Measurements from ENCODE around the gene GCAT. TPM values are rescaled to one million over a fixed set of nuclear protein-coding genes. Genes with fewer than 3 reads are reported as not detected.
A peak's percentile ranks its signal among the peaks of the same experiment; 100 is the strongest.

Gene GCAT
- total RNA-seq (2013; cell fraction: nucleolus; rRNA removed), result 6.9 and 8.0 TPM in 2 replicates
- 28.6 and 32.6 TPM in 2 replicates for total RNA-seq (2014; rRNA removed)
- total RNA-seq (2014; rRNA removed; fragmentation: Illumina TruSeq; extraction: Trizol), result 8.9 and 9.3 TPM in 2 replicates
- 21.8 and 22.8 TPM in 2 replicates for total RNA-seq (2021)
- polyA plus RNA-seq (2011; ENCODE audit: low read depth), result 4.3 TPM
- 4.0 and 10.8 TPM in 2 replicates for polyA plus RNA-seq (2011; rRNA removed)
- polyA plus RNA-seq (2011; cell fraction: cytosol; rRNA removed), result 15.6 and 21.1 TPM in 2 replicates
- polyA plus RNA-seq (2011; cell fraction: nucleus; rRNA removed), result 22.0 and 24.7 TPM in 2 replicates
- polyA plus RNA-seq (2012), result 13.1 and 13.3 TPM in 2 replicates
- 1.7 and 7.2 TPM in 2 replicates for polyA plus RNA-seq (2014; fragmentation: Illumina TruSeq; extraction: Trizol)
- polyA plus RNA-seq (2014; fragmentation: Nextera tagmentation; extraction: Ambion mirVana), result 1 to 10 TPM in 1 of 2 experiments, under 1 TPM in 1; 0.95 to 2.4 TPM
- 19.9 and 20.8 TPM in 2 replicates for polyA plus RNA-seq (2014; rRNA removed)
- 10 to 100 TPM; 29.9 to 34.3 TPM for polyA plus RNA-seq (2016; fragmentation: Nextera tagmentation; extraction: Ambion mirVana)
- polyA minus RNA-seq (2011; rRNA and poly(A)+ RNA removed), result 7.3 and 14.1 TPM in 2 replicates
- polyA minus RNA-seq (2011; cell fraction: cytosol; rRNA and poly(A)+ RNA removed), result 8.1 and 8.8 TPM in 2 replicates
- polyA minus RNA-seq (2011; cell fraction: nucleus; rRNA and poly(A)+ RNA removed), result 5.7 and 6.0 TPM in 2 replicates
- Bru-seq, nascent RNA, result percentile 53 among the genes with signal in this experiment
- BruChase-seq, experiment 1, labeled RNA remaining after a 6-hour chase, result percentile 48 among the genes with signal in this experiment
- percentile 41 among the genes with signal in this experiment for BruChase-seq, experiment 2, labeled RNA remaining after a 2-hour chase
- long read RNA-seq, experiment 1, transcript GCAT-201 (9 exons, 1,497 nt), result major isoform, 24 of 33 reads
- long read RNA-seq, experiment 1, partial matches to known transcripts, result 4 of 33 reads
- long read RNA-seq, experiment 1, other reads (novel, unspliced or antisense), result 4 of 33 reads
- long read RNA-seq, experiment 2, transcript GCAT-201 (9 exons, 1,497 nt), result major isoform, 18 of 25 reads
- long read RNA-seq, experiment 2, partial matches to known transcripts, result 1 of 25 reads
- long read RNA-seq, experiment 2, other reads (novel, unspliced or antisense), result 6 of 25 reads

DNA sequence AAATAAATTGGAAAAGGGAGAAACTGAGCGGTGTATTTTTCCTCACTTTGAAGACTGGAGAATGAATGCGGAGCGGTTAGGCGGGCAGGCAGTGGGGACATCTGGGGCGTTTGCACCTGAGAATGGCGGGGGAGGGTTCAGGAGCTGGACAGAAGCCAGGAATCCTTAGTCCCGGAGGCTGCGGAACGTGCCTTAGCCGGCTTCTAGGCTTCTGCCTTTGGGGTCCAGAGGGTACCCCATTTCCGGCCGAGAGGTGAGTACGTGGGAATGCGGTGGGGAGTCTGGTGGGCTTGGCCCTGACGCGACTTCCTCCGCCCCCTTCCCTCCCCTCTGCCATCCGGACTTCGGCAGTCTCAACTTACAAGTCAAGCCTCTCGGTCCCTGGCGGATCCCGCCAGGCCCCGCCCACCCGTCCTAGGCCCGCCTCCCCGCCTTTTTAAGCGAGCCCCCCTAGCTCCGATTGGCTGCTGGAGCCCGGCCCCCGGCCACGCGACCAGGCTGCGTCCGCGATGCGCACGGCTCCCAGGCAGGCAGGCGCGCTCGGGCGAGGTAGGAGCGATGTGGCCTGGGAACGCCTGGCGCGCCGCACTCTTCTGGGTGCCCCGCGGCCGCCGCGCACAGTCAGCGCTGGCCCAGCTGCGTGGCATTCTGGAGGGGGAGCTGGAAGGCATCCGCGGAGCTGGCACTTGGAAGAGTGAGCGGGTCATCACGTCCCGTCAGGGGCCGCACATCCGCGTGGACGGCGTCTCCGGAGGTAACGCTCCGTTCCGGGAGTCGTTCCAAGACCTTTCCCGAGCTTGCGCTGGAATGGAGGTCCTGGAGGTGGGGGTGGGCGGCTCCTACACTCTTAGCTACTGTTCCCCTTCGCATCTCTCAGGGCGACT, at the start of gene GCAT:
Gene GCAT (plus strand): TSS at position 525 of the 884 bp plus-strand sequence. CDS start 34 bp downstream, at position 559.
- ATAC-seq, result peak; percentile 99
- Histone ChIP-seq H3K27me3 (replicated peaks in 1 of 2; ENCODE audit: control insufficient read depth in 2 of 2, insufficient read depth in 2 of 2, low read length in 1 of 2) (peaks cover 12 to 33% of the 10 kb centered on the region in 2 experiments), H3K4me1 (ENCODE audit: control insufficient read depth, insufficient read depth, low read length) (peaks cover 5% of the 10 kb centered on the region), H3K4me2 (ENCODE audit: control insufficient read depth, insufficient read depth) (peak within 1 kb of the TSS; percentile 88), H3K9ac (ENCODE audit: control insufficient read depth, insufficient read depth, low read length) (peak within 1 kb of the TSS; percentile 44), H4K20me1 (ENCODE audit: control insufficient read depth, insufficient read depth) (no peaks in the 10 kb centered on the region), H3K27ac (ENCODE audit: control insufficient read depth, insufficient read depth) (no peak within 1 kb of the TSS), H3K36me3 (ENCODE audit: control insufficient read depth in 2 of 2, insufficient read depth in 2 of 2, low read length in 1 of 2) (no peaks in the 10 kb centered on the region), H3K4me3 (peak within 1 kb of the TSS; percentile 70), H3K9me3 (replicated peaks; ENCODE audit: control insufficient read depth, insufficient read depth, low read length) (no peaks in the 10 kb centered on the region; the same call in 2 of the 3 replicates), H3K79me2 (ENCODE audit: control insufficient read depth, insufficient read depth, low read length) (no peaks in the 10 kb centered on the region), H2AFZ (ENCODE audit: control insufficient read depth, low read depth, low read length) (peak within 1 kb of the TSS; percentile 95)
- CTCF ChIA-PET, result interaction anchor here (0.6 to 4.5 kb wide), 10 partner anchors 11 to 173 kb away, joined by 3 to 47 read pairs (median 3); no protein-coding TSS in a partner anchor
- POLR2A ChIA-PET, result interaction anchor here (0.6 to 1.7 kb wide), 10 partner anchors 9 to 174 kb away, joined by 3 to 7 read pairs (median 4); partner anchors contain the start of genes ANKRD54, C22orf23, NOL12 and POLR2F
- no TSS peak for BruUV-seq (replicated peaks)
- peak; percentile 58 for DNase-seq (ENCODE audit: low read depth, low spot score)
- intact Hi-C loops (cut with micrococcal nuclease; ENCODE audit: unreplicated experiment), result no loop called here
- 1% methylated on average over 71 of the region's 73 CpGs for WGBS (ENCODE audit: insufficient coverage, insufficient replicate concordance, low lambda C conversion rate, missing lambda C conversion rate)
- in situ Hi-C loops (cut with MboI), result no loop called here
- RAD21 ChIA-PET (ENCODE audit: unreplicated experiment), result interaction anchor here (0.6 to 2.6 kb wide), 11 partner anchors 10 to 898 kb away, joined by 3 to 13 read pairs (median 4); partner anchors contain the start of genes ANKRD54, GGA1, GTPBP1 and NOL12
- peak; percentile 96 for FAIRE-seq
- SMC1A ChIA-PET (ENCODE audit: uncharacterized antibody, unreplicated experiment), result interaction anchor here (0.6 to 1.6 kb wide), 6 partner anchors 56 to 149 kb away, joined by 3 to 7 read pairs (median 3); partner anchors contain the start of gene PDXP
- TF ChIP-seq, protein P1, sequence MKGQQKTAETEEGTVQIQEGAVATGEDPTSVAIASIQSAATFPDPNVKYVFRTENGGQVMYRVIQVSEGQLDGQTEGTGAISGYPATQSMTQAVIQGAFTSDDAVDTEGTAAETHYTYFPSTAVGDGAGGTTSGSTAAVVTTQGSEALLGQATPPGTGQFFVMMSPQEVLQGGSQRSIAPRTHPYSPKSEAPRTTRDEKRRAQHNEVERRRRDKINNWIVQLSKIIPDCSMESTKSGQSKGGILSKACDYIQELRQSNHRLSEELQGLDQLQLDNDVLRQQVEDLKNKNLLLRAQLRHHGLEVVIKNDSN (IDR thresholded peaks at IDR 0.05; ENCODE audit: borderline replicate concordance, extremely low read length, insufficient read depth, low read depth, low read length), result peak; percentile 61
- peak; percentile 78 for TF ChIP-seq HDAC6 (IDR thresholded peaks at IDR 0.05; ENCODE audit: unreplicated experiment)
- TF ChIP-seq NRF1 (conservative IDR thresholded peaks at IDR 0.05; ENCODE audit: low read depth, low read length), result peak; percentile 43
- TF ChIP-seq SPI1 (IDR thresholded peaks at IDR 0.05; ENCODE audit: borderline replicate concordance, insufficient read depth, low read depth, low read length), result no peak
- TF ChIP-seq EGR1 (IDR thresholded peaks at IDR 0.05; ENCODE audit: borderline replicate concordance in 1 of 2, low read depth in 2 of 2, low read length in 2 of 2), result peak in 1 of 2 experiments; percentile 3; a peak in 1 of 3 replicates
- TF ChIP-seq CREM (IDR thresholded peaks at IDR 0.05; ENCODE audit: low read depth), result peak; percentile 65; the same call in 1 of the 2 replicates
- TF ChIP-seq SRF (IDR thresholded peaks at IDR 0.05; ENCODE audit: low read depth in 2 of 2, low read length in 2 of 2), result peak; percentile 53 to 80; a peak in 1 of 4 replicates
- TF ChIP-seq, protein P2, sequence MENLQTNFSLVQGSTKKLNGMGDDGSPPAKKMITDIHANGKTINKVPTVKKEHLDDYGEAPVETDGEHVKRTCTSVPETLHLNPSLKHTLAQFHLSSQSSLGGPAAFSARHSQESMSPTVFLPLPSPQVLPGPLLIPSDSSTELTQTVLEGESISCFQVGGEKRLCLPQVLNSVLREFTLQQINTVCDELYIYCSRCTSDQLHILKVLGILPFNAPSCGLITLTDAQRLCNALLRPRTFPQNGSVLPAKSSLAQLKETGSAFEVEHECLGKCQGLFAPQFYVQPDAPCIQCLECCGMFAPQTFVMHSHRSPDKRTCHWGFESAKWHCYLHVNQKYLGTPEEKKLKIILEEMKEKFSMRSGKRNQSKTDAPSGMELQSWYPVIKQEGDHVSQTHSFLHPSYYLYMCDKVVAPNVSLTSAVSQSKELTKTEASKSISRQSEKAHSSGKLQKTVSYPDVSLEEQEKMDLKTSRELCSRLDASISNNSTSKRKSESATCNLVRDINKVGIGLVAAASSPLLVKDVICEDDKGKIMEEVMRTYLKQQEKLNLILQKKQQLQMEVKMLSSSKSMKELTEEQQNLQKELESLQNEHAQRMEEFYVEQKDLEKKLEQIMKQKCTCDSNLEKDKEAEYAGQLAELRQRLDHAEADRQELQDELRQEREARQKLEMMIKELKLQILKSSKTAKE (IDR thresholded peaks at IDR 0.05; ENCODE audit: low read depth, poor library complexity, severe bottlenecking), result no peak
- TF ChIP-seq, protein P3, sequence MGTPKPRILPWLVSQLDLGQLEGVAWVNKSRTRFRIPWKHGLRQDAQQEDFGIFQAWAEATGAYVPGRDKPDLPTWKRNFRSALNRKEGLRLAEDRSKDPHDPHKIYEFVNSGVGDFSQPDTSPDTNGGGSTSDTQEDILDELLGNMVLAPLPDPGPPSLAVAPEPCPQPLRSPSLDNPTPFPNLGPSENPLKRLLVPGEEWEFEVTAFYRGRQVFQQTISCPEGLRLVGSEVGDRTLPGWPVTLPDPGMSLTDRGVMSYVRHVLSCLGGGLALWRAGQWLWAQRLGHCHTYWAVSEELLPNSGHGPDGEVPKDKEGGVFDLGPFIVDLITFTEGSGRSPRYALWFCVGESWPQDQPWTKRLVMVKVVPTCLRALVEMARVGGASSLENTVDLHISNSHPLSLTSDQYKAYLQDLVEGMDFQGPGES (IDR thresholded peaks at IDR 0.05), result peak; percentile 55; the same call in 1 of the 2 replicates
- 0 out of 3 replicates have a peak, but pooled peaks have one; percentile 14 for TF ChIP-seq POU2F2 (IDR thresholded peaks at IDR 0.05; ENCODE audit: borderline replicate concordance, low read depth, low read length)

Data from GM12878 (cell line).